AG09319 (cell line): ENCODE measurements around the gene PRSS50.

Experiments used
- DNase-seq: peaks from one replicate; pipeline ENCODE4 v3.0.0-alpha.2; 2010; ENCODE audit warnings: low read depth; ENCODE audit errors: extremely low read depth
- CTCF ChIP-seq: IDR thresholded peaks from 2 replicates; pipeline ENCODE4 v1.5.1; 2011; ENCODE audit warnings: low read depth, mild to moderate bottlenecking, inconsistent platforms, low read length, moderate library complexity

The PRSS50 gene

GRCh38 chr3:46667061-46667621 is 50.5 kb downstream of the PRSS50 start:
- TF ChIP-seq CTCF, result no peak
- no peak for DNase-seq

- no peak for TF ChIP-seq CTCF
- DNase-seq, result no peak
Measured at GRCh38 chr3:46666453-46666845, 51.2 kb downstream of the PRSS50 start.

- DNase-seq, result no peak
Measured at GRCh38 chr3:46665763-46666452, 51.8 kb downstream of the PRSS50 start.

GRCh38 chr3:46664971-46665762 is 52.5 kb downstream of the PRSS50 start:
- no peak for DNase-seq
- TF ChIP-seq CTCF, result no peak

More at GRCh38 chr3:46665763-46666452, 51.8 kb downstream of the PRSS50 start:
- no peak for TF ChIP-seq CTCF

- DNase-seq, result no peak
- no peak for TF ChIP-seq CTCF
Measured at GRCh38 chr3:46664188-46664970, 53.3 kb downstream of the PRSS50 start.

- no peak for TF ChIP-seq CTCF
- no peak for DNase-seq
Measured at GRCh38 chr3:46663591-46664135, 54.0 kb downstream of the PRSS50 start.
